Measurements from ENCODE around the gene GULP1.
A peak's percentile ranks its signal among the peaks of the same experiment; 100 is the strongest.

Gene GULP1, protein sequence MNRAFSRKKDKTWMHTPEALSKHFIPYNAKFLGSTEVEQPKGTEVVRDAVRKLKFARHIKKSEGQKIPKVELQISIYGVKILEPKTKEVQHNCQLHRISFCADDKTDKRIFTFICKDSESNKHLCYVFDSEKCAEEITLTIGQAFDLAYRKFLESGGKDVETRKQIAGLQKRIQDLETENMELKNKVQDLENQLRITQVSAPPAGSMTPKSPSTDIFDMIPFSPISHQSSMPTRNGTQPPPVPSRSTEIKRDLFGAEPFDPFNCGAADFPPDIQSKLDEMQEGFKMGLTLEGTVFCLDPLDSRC

GRCh38 chr2:188291617-188292347 is at the start of gene GULP1:
GULP1 (plus strand) TSS chr2:188291874; CDS start chr2:188477703, 185,829 bp downstream.
- no peaks in the 10 kb centered on the region for H3K9me3 ChIP-seq (ENCODE audit: control insufficient read depth in 2 of 2, low read length in 2 of 2)
- H3K4me1 ChIP-seq (ENCODE audit: control insufficient read depth in 2 of 2, insufficient read depth in 2 of 2, low read length in 2 of 2) = peaks cover 5 to 11% of the 10 kb centered on the region in 2 donors
- H3K4me3 ChIP-seq (ENCODE audit: low read length in 2 of 2) = peak within 1 kb of the TSS; percentile 75 to 83
- no peaks in the 10 kb centered on the region for H3K36me3 ChIP-seq (ENCODE audit: control insufficient read depth in 2 of 2, insufficient read depth in 2 of 2, low read length in 2 of 2)
- peak within 1 kb of the TSS; percentile 80 to 88 for H3K27ac ChIP-seq (ENCODE audit: low read depth in 2 of 2, low read length in 2 of 2)
- H3K9ac ChIP-seq (ENCODE audit: low read depth in 1 of 2, low read length in 2 of 2) = peak within 1 kb of the TSS; percentile 68 to 80
- peaks cover 9 to 11% of the 10 kb centered on the region in 2 donors for H3K27me3 ChIP-seq (ENCODE audit: control insufficient read depth in 2 of 2, insufficient read depth in 2 of 2, low read length in 2 of 2)

GRCh38 chr2:188243381-188243780 is 48.3 kb upstream of the GULP1 start:
- H3K27me3 ChIP-seq (ENCODE audit: control insufficient read depth in 2 of 2, insufficient read depth in 2 of 2, low read length in 2 of 2) = no peaks in the 10 kb centered on the region
- H3K9me3 ChIP-seq (ENCODE audit: control insufficient read depth in 2 of 2, low read length in 2 of 2) = no peaks in the 10 kb centered on the region
- no peak overlapping the region for H3K9ac ChIP-seq (ENCODE audit: low read depth in 1 of 2, low read length in 2 of 2)
- no peaks in the 10 kb centered on the region for H3K4me1 ChIP-seq (ENCODE audit: control insufficient read depth in 2 of 2, insufficient read depth in 2 of 2, low read length in 2 of 2)
- no peak overlapping the region for H3K4me3 ChIP-seq (ENCODE audit: low read length in 2 of 2)
- H3K36me3 ChIP-seq (ENCODE audit: control insufficient read depth in 2 of 2, insufficient read depth in 2 of 2, low read length in 2 of 2) = no peaks in the 10 kb centered on the region
- H3K27ac ChIP-seq (ENCODE audit: low read depth in 2 of 2, low read length in 2 of 2) = no peak overlapping the region

GRCh38 chr2:188244383-188244782 is 47.3 kb upstream of the GULP1 start:
- H3K9ac ChIP-seq (ENCODE audit: low read depth in 1 of 2, low read length in 2 of 2) = no peak overlapping the region

DNA sequence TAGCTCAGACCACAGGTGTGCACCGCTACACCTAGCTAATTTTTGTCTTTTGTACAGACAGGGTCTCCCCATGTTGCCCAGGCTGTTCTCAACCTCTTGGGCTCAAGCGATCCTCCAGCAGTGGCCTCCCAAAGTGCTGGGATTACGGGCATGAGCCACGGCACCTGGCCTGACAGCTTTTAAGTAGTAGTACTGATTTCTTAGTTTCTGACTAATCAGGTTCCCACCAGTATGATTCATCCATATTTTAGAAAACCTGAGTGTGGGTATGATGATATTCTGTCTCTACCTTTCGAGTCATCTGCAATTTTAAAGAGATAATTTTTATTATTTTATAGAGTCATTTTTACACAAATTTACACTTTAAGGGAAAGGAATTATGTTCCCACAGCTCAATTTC is 46.4 kb upstream of the GULP1 start:
- no peak overlapping the region for H3K4me3 ChIP-seq (ENCODE audit: low read length in 2 of 2)

More at GRCh38 chr2:188244383-188244782, 47.3 kb upstream of the GULP1 start:
- Histone ChIP-seq H3K4me3 (ENCODE audit: low read length in 2 of 2) (no peak overlapping the region), H3K36me3 (ENCODE audit: control insufficient read depth in 2 of 2, insufficient read depth in 2 of 2, low read length in 2 of 2) (no peaks in the 10 kb centered on the region), H3K27ac (ENCODE audit: low read depth in 2 of 2, low read length in 2 of 2) (no peak overlapping the region), H3K9me3 (ENCODE audit: control insufficient read depth in 2 of 2, low read length in 2 of 2) (no peaks in the 10 kb centered on the region), H3K4me1 (ENCODE audit: control insufficient read depth in 2 of 2, insufficient read depth in 2 of 2, low read length in 2 of 2) (no peaks in the 10 kb centered on the region), H3K27me3 (ENCODE audit: control insufficient read depth in 2 of 2, insufficient read depth in 2 of 2, low read length in 2 of 2) (no peaks in the 10 kb centered on the region)

DNA sequence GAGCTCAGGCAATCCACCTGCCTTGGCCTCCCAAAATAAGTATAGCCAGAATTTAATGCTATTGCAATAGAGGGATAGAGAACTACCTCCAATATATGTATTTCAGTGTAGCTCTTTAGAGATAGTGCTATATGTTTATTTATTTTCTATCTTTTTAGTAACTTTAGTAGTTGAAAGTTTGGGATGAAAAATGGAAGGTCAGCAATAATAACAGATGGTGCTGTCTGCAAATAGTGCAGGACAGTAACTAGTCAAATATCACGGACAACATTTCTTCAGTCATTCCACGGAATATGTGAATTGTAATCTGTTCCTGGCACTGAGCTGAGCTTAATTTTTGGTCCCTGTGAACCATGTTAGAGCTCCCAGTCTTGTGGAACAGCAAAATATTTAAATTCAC is 43.2 kb upstream of the GULP1 start:
- Histone ChIP-seq H3K36me3 (ENCODE audit: control insufficient read depth in 2 of 2, insufficient read depth in 2 of 2, low read length in 2 of 2) (no peaks in the 10 kb centered on the region), H3K27ac (ENCODE audit: low read depth in 2 of 2, low read length in 2 of 2) (no peak overlapping the region), H3K4me3 (ENCODE audit: low read length in 2 of 2) (no peak overlapping the region), H3K4me1 (ENCODE audit: control insufficient read depth in 2 of 2, insufficient read depth in 2 of 2, low read length in 2 of 2) (no peaks in the 10 kb centered on the region), H3K27me3 (ENCODE audit: control insufficient read depth in 2 of 2, insufficient read depth in 2 of 2, low read length in 2 of 2) (no peaks in the 10 kb centered on the region), H3K9me3 (ENCODE audit: control insufficient read depth in 2 of 2, low read length in 2 of 2) (no peaks in the 10 kb centered on the region), H3K9ac (ENCODE audit: low read depth in 1 of 2, low read length in 2 of 2) (no peak overlapping the region)

More for the DNA sequence above, 46.4 kb upstream of the GULP1 start:
- no peak overlapping the region for H3K9ac ChIP-seq (ENCODE audit: low read depth in 1 of 2, low read length in 2 of 2)
- no peaks in the 10 kb centered on the region for H3K9me3 ChIP-seq (ENCODE audit: control insufficient read depth in 2 of 2, low read length in 2 of 2)
- no peak overlapping the region for H3K27ac ChIP-seq (ENCODE audit: low read depth in 2 of 2, low read length in 2 of 2)
- H3K36me3 ChIP-seq (ENCODE audit: control insufficient read depth in 2 of 2, insufficient read depth in 2 of 2, low read length in 2 of 2) = no peaks in the 10 kb centered on the region
- H3K4me1 ChIP-seq (ENCODE audit: control insufficient read depth in 2 of 2, insufficient read depth in 2 of 2, low read length in 2 of 2) = no peaks in the 10 kb centered on the region
- H3K27me3 ChIP-seq (ENCODE audit: control insufficient read depth in 2 of 2, insufficient read depth in 2 of 2, low read length in 2 of 2) = no peaks in the 10 kb centered on the region

- Histone ChIP-seq H3K9me3 (ENCODE audit: control insufficient read depth in 2 of 2, low read length in 2 of 2) (no peaks in the 10 kb centered on the region), H3K9ac (ENCODE audit: low read depth in 1 of 2, low read length in 2 of 2) (no peak overlapping the region), H3K4me1 (ENCODE audit: control insufficient read depth in 2 of 2, insufficient read depth in 2 of 2, low read length in 2 of 2) (no peaks in the 10 kb centered on the region), H3K27ac (ENCODE audit: low read depth in 2 of 2, low read length in 2 of 2) (no peak overlapping the region), H3K36me3 (ENCODE audit: control insufficient read depth in 2 of 2, insufficient read depth in 2 of 2, low read length in 2 of 2) (no peaks in the 10 kb centered on the region), H3K4me3 (ENCODE audit: low read length in 2 of 2) (no peak overlapping the region), H3K27me3 (ENCODE audit: control insufficient read depth in 2 of 2, insufficient read depth in 2 of 2, low read length in 2 of 2) (no peaks in the 10 kb centered on the region)
Observed at GRCh38 chr2:188251034-188251433, 40.6 kb upstream of the GULP1 start.

DNA sequence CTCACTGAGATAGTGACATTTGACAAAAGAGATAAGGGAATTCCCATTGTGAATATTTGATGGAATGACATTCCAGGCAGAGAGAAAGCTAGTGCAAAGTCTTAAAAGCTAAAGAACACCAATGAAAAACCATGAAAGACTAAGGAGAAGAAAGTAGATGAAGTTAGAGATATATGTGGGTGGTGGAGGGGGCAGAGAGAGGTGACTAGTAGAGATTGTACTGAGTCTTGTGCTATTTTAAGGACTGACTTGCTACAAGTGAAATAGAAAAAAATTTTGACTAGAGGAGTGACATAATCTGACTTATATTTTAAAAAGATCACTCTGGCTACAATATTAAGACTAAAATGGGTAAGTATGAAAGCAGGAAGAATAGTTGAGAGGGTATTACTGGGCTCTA is 35.3 kb upstream of the GULP1 start:
- Histone ChIP-seq H3K9ac (ENCODE audit: low read depth in 1 of 2, low read length in 2 of 2) (no peak overlapping the region), H3K36me3 (ENCODE audit: control insufficient read depth in 2 of 2, insufficient read depth in 2 of 2, low read length in 2 of 2) (no peaks in the 10 kb centered on the region), H3K4me3 (ENCODE audit: low read length in 2 of 2) (no peak overlapping the region), H3K4me1 (ENCODE audit: control insufficient read depth in 2 of 2, insufficient read depth in 2 of 2, low read length in 2 of 2) (no peaks in the 10 kb centered on the region), H3K27ac (ENCODE audit: low read depth in 2 of 2, low read length in 2 of 2) (no peak overlapping the region), H3K9me3 (ENCODE audit: control insufficient read depth in 2 of 2, low read length in 2 of 2) (no peaks in the 10 kb centered on the region), H3K27me3 (ENCODE audit: control insufficient read depth in 2 of 2, insufficient read depth in 2 of 2, low read length in 2 of 2) (no peaks in the 10 kb centered on the region)

- H3K4me3 ChIP-seq (ENCODE audit: low read length in 2 of 2) = no peak overlapping the region
- no peaks in the 10 kb centered on the region for H3K9me3 ChIP-seq (ENCODE audit: control insufficient read depth in 2 of 2, low read length in 2 of 2)
- no peak overlapping the region for H3K9ac ChIP-seq (ENCODE audit: low read depth in 1 of 2, low read length in 2 of 2)
- no peaks in the 10 kb centered on the region for H3K4me1 ChIP-seq (ENCODE audit: control insufficient read depth in 2 of 2, insufficient read depth in 2 of 2, low read length in 2 of 2)
- H3K27me3 ChIP-seq (ENCODE audit: control insufficient read depth in 2 of 2, insufficient read depth in 2 of 2, low read length in 2 of 2) = no peaks in the 10 kb centered on the region
- H3K27ac ChIP-seq (ENCODE audit: low read depth in 2 of 2, low read length in 2 of 2) = no peak overlapping the region
- H3K36me3 ChIP-seq (ENCODE audit: control insufficient read depth in 2 of 2, insufficient read depth in 2 of 2, low read length in 2 of 2) = no peaks in the 10 kb centered on the region
Observed at GRCh38 chr2:188265315-188265714, 26.4 kb upstream of the GULP1 start.

GRCh38 chr2:188267776-188268175 is 23.9 kb upstream of the GULP1 start:
- H3K27me3 ChIP-seq (ENCODE audit: control insufficient read depth in 2 of 2, insufficient read depth in 2 of 2, low read length in 2 of 2) = no peaks in the 10 kb centered on the region

GRCh38 chr2:188269004-188269403 is 22.7 kb upstream of the GULP1 start:
- Histone ChIP-seq H3K4me3 (ENCODE audit: low read length in 2 of 2) (no peak overlapping the region), H3K9me3 (ENCODE audit: control insufficient read depth in 2 of 2, low read length in 2 of 2) (no peaks in the 10 kb centered on the region), H3K4me1 (ENCODE audit: control insufficient read depth in 2 of 2, insufficient read depth in 2 of 2, low read length in 2 of 2) (no peaks in the 10 kb centered on the region), H3K27ac (ENCODE audit: low read depth in 2 of 2, low read length in 2 of 2) (no peak overlapping the region), H3K27me3 (ENCODE audit: control insufficient read depth in 2 of 2, insufficient read depth in 2 of 2, low read length in 2 of 2) (no peaks in the 10 kb centered on the region), H3K9ac (ENCODE audit: low read depth in 1 of 2, low read length in 2 of 2) (no peak overlapping the region), H3K36me3 (ENCODE audit: control insufficient read depth in 2 of 2, insufficient read depth in 2 of 2, low read length in 2 of 2) (no peaks in the 10 kb centered on the region)

More at GRCh38 chr2:188267776-188268175, 23.9 kb upstream of the GULP1 start:
- H3K9ac ChIP-seq (ENCODE audit: low read depth in 1 of 2, low read length in 2 of 2) = no peak overlapping the region
- no peak overlapping the region for H3K27ac ChIP-seq (ENCODE audit: low read depth in 2 of 2, low read length in 2 of 2)
- H3K4me3 ChIP-seq (ENCODE audit: low read length in 2 of 2) = no peak overlapping the region
- no peaks in the 10 kb centered on the region for H3K36me3 ChIP-seq (ENCODE audit: control insufficient read depth in 2 of 2, insufficient read depth in 2 of 2, low read length in 2 of 2)
- H3K4me1 ChIP-seq (ENCODE audit: control insufficient read depth in 2 of 2, insufficient read depth in 2 of 2, low read length in 2 of 2) = no peaks in the 10 kb centered on the region
- no peaks in the 10 kb centered on the region for H3K9me3 ChIP-seq (ENCODE audit: control insufficient read depth in 2 of 2, low read length in 2 of 2)
